Suprapubic skin (tissue), 4 donors: ENCODE measurements around the gene GALNT12. TPM values are rescaled to one million over a fixed set of nuclear protein-coding genes. Genes with fewer than 3 reads are reported as not detected.

Experiments
- DNase-seq, 2 donors: peaks; one replicate each; pipeline ENCODE4 v3.0.0-alpha.2; 2019; ENCODE audit warnings: low spot score in 2 of 2
- H3K27ac ChIP-seq: fragments of 200-600 bp; sonication (generic); one replicate; pipeline ENCODE4 v1.5.1; 2019
- H3K27me3 ChIP-seq: fragments of 200-600 bp; sonication (generic); one replicate; pipeline ENCODE4 v1.5.1; 2019
- H3K36me3 ChIP-seq: fragments of 200-600 bp; sonication (generic); one replicate; pipeline ENCODE4 v1.5.1; 2019
- H3K4me1 ChIP-seq: fragments of 200-600 bp; sonication (generic); one replicate; pipeline ENCODE4 v1.5.1; 2019
- H3K4me3 ChIP-seq: fragments of 200-600 bp; sonication (generic); one replicate; pipeline ENCODE4 v1.5.1; 2019; ENCODE audit warnings: mild to moderate bottlenecking
- H3K9me3 ChIP-seq: fragments of 200-600 bp; sonication (generic); one replicate; pipeline ENCODE4 v1.5.1; 2019
- EP300 ChIP-seq: sonication (generic); formaldehyde crosslinking; IDR thresholded peaks from one replicate; pipeline ENCODE4 v1.6.1; 2017; ENCODE audit warnings: antibody characterized with exemption
- POLR2A ChIP-seq, 2 donors: fragments of 450-650 bp; IDR thresholded peaks; one replicate each; pipeline ENCODE4 v1.6.1; 2017; ENCODE audit warnings: antibody characterized with exemption in 2 of 2, mild to moderate bottlenecking in 2 of 2, moderate library complexity in 2 of 2
- POLR2AphosphoS5 ChIP-seq, 3 donors: sonication (generic); formaldehyde crosslinking; IDR thresholded peaks; one replicate each; pipeline ENCODE4 v1.6.1; 2017; ENCODE audit warnings: antibody characterized with exemption in 3 of 3
- WGBS: methylation state at CpG from one replicate; pipeline ENCODE4 v1.1.5; 2018; 5-methylcytosine and 5-hydroxymethylcytosine counted together
- total RNA-seq, 4 donors: library from RNA; depleted of rRNA; stranded (reverse); fragments of >200 nt; gene quantifications; one replicate each; pipeline ENCODE4 v1.1.0, GENCODE V29; 2016
- TF ChIP-seq, protein P1 (sequence below), 2 donors: fragments of 200-600 bp in 1 of 2; fragments of 450-650 bp in 1 of 2; sonication (generic) in 1 of 2; IDR thresholded peaks; one replicate each; pipeline ENCODE4 v1.5.1; 2016 to 2019; ENCODE audit warnings: antibody characterized with exemption in 2 of 2, mild to moderate bottlenecking in 1 of 2, moderate library complexity in 1 of 2

Gene GALNT12
- total RNA-seq, 4 donors from 2014 or later, result 1.4 to 8.0 (median 5.5) TPM

DNA sequence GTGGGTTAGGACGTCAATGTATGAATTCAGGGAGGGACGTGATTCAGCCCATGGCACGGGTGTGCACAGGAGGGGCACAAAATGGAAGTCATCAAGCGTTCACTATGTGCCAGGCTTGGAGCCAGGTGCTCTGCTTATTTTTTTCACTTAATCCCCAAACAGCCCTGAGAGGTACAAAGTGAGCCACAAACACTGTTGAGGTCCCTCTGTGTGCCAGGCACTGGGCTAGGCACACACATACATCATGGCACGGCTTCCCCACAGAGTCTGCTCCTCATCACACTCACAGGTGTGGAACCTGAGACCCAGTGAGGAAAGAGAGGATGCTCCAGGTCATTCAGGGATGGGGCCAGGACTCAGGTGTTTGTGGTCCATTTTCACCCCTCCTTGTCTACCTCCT lies 68.1 kb downstream of the GALNT12 start:
- Histone ChIP-seq H3K4me1 (no peaks in the 10 kb centered on the region), H3K4me3 (no peak overlapping the region), H3K27me3 (no peaks in the 10 kb centered on the region), H3K9me3 (no peaks in the 10 kb centered on the region), H3K27ac (no peak overlapping the region), H3K36me3 (no peaks in the 10 kb centered on the region)
- no peak for DNase-seq
- WGBS, result 77% methylated on average over 5 of the region's 5 CpGs
- no peak for TF ChIP-seq EP300

DNA sequence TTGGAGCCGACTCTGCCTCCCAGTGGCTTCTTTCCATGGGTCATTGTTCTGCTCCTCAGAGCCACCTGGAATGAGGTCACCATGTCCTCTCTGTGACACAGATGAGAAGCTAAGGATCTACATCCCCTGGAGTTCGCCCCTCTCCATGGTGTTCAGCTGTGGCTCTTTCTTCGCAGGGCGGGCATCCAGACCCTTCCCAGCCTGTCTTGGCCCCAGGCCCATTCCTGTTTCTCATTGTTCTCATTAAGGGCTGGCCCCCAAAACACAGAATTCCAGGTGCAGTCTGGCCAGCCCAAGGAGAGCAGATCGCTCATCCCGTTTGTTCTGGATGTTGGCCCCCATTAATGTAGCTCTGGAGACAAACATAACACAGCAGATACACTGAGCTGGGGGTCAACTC lies 69.8 kb downstream of the GALNT12 start:
- Histone ChIP-seq H3K4me3 (no peak overlapping the region), H3K27me3 (no peaks in the 10 kb centered on the region), H3K27ac (no peak overlapping the region), H3K4me1 (no peaks in the 10 kb centered on the region), H3K9me3 (no peaks in the 10 kb centered on the region), H3K36me3 (no peaks in the 10 kb centered on the region)
- WGBS, result 77% methylated on average over 5 of the region's 6 CpGs
- TF ChIP-seq POLR2AphosphoS5 (IDR thresholded peaks at IDR 0.05) (no peak), EP300 (no peak), POLR2A (IDR thresholded peaks at IDR 0.05) (no peak)
- TF ChIP-seq, protein P1, sequence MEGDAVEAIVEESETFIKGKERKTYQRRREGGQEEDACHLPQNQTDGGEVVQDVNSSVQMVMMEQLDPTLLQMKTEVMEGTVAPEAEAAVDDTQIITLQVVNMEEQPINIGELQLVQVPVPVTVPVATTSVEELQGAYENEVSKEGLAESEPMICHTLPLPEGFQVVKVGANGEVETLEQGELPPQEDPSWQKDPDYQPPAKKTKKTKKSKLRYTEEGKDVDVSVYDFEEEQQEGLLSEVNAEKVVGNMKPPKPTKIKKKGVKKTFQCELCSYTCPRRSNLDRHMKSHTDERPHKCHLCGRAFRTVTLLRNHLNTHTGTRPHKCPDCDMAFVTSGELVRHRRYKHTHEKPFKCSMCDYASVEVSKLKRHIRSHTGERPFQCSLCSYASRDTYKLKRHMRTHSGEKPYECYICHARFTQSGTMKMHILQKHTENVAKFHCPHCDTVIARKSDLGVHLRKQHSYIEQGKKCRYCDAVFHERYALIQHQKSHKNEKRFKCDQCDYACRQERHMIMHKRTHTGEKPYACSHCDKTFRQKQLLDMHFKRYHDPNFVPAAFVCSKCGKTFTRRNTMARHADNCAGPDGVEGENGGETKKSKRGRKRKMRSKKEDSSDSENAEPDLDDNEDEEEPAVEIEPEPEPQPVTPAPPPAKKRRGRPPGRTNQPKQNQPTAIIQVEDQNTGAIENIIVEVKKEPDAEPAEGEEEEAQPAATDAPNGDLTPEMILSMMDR (IDR thresholded peaks at IDR 0.05), result no peak
- DNase-seq, result no peak

DNA sequence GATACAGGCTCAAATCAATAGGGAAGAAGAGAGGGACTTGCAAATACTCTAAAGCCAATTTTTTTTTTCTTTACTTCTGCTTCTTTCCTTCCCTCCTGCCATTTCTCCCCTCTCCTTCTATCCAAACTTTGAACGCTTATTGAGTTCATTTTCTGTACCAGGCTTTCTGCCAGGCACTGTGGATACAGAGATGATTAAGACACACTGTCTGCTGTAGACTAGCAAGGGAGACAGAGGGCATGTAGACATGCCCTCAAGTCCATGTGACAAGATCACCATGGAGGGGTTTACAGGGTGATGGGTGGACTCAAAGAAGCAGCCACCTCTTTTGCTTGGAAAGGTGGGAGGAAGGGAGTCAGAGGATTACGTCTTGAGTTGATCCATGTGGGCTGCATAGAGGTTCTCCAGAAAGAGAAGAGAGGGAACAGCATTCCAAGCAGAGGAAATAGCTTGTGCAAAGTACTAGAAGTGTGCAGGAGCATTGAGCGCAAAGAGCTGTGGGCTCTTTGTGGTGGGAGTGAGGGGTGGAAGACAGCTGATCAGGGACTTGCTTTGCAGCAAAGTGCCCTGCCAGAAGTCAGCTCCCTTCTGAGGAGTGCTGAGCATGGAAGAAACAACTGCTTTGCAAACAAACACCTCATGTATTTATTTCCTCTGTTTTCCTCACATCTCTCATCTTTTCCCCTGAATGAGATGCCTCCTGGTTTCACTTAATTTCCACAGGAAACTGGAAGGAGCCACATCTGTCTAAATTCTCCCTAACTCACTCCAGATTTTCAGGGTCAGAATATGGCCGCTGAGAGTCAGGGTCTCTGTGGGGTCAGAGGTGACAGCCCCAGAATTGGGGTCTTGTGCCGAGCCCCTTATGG lies 71.9 kb downstream of the GALNT12 start:
- Histone ChIP-seq H3K27me3 (no peaks in the 10 kb centered on the region), H3K9me3 (no peaks in the 10 kb centered on the region), H3K4me3 (no peak overlapping the region), H3K4me1 (no peaks in the 10 kb centered on the region), H3K36me3 (no peaks in the 10 kb centered on the region), H3K27ac (no peak overlapping the region)
- WGBS, result 71% methylated on average over 5 of the region's 5 CpGs
- TF ChIP-seq EP300 (no peak), POLR2AphosphoS5 (IDR thresholded peaks at IDR 0.05) (no peak), POLR2A (IDR thresholded peaks at IDR 0.05) (no peak)
- TF ChIP-seq, protein P1 (IDR thresholded peaks at IDR 0.05), result no peak
- DNase-seq, result no peak

DNA sequence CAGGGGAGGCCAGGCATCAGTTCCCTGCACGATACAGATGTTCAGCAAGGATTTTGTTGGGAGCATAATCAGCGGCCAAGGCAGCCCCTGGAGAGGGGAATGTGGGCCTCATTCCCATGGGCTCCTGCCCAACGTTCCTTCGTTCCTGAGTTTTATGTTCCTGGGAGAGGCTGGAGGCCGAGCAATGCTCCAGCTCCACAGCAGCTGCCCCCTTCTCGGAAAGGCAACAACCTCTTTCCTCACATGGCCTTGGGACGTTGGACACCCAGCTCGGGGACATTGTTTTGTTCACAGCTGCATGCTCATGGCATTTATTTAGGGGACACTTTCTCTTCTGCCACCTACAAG lies 72.5 kb downstream of the GALNT12 start:
- H3K27me3 ChIP-seq, result no peaks in the 10 kb centered on the region
- H3K27ac ChIP-seq, result peak overlapping the region; percentile 28
- no peak for DNase-seq
- no peak overlapping the region for H3K4me3 ChIP-seq
- 33% methylated on average over 5 of the region's 8 CpGs for WGBS
- H3K9me3 ChIP-seq, result no peaks in the 10 kb centered on the region
- TF ChIP-seq POLR2AphosphoS5 (IDR thresholded peaks at IDR 0.05), result no peak
- no peak for TF ChIP-seq POLR2A (IDR thresholded peaks at IDR 0.05)
- TF ChIP-seq, protein P1 (IDR thresholded peaks at IDR 0.05), result no peak
- no peak for TF ChIP-seq EP300
- H3K36me3 ChIP-seq, result no peaks in the 10 kb centered on the region
- H3K4me1 ChIP-seq, result no peaks in the 10 kb centered on the region

DNA sequence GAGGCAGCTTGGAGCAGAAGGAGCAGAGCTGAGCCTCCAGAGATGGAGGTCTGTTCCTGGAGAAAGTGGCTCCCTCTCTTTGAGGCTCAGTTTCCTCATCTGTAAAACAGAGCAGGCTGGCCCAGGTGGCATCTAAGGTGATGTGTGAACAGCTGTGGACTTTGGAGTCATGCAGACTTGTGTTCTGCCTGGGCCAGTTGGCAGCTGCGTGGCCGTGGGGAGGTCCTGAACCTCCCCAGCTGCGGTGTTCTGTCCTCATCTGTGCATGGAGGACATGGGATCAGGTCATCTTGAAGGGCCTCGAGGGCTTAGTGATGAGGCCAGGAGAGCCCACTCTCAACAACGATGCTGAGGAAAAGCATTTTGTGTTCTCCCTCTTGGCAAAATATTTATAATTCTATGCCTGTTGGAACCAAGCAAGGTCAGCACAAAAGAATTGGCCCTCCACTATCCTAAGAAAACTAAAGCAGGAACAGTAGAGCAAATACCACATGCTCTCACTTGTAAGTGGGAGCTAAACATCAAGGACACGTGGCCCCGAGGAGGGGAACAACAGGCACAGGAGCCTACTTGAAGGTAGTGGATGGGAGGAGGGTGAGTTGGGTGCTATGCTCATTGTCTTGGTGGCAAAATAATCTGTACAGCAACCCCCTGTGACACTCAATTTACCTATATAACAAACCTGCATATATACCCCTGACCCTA lies 73.0 kb downstream of the GALNT12 start:
- Histone ChIP-seq H3K4me3 (no peak overlapping the region), H3K27me3 (no peaks in the 10 kb centered on the region), H3K9me3 (no peaks in the 10 kb centered on the region), H3K27ac (peak overlapping the region; percentile 28), H3K4me1 (no peaks in the 10 kb centered on the region), H3K36me3 (no peaks in the 10 kb centered on the region)
- TF ChIP-seq POLR2AphosphoS5 (IDR thresholded peaks at IDR 0.05), result no peak
- TF ChIP-seq EP300, result no peak
- no peak for TF ChIP-seq POLR2A (IDR thresholded peaks at IDR 0.05)
- TF ChIP-seq, protein P1 (IDR thresholded peaks at IDR 0.05), result no peak
- WGBS, result 67% methylated on average over 7 of the region's 7 CpGs
- DNase-seq, result no peak
